HepG2 (cell line): Measurements from ENCODE around the gene SLC66A3. TPM values are rescaled to one million over a fixed set of nuclear protein-coding genes. Genes with fewer than 3 reads are reported as not detected.

Experiments
- ZFP36 ChIP-seq: fragments of 150-350 bp; IDR thresholded peaks from 2 replicates; pipeline ENCODE4 v1.6.1; 2018; ENCODE audit warnings: borderline replicate concordance, low read length, low read depth; ENCODE audit not compliant: partially characterized antibody
- ZNF724P ChIP-seq: sonication (generic); formaldehyde crosslinking; IDR thresholded peaks from 2 replicates; pipeline ENCODE4 v1.8.0; 2022; ENCODE audit warnings: missing genetic modification reagents, borderline replicate concordance
- polyA plus RNA-seq, 8 experiments: library from polyadenylated mRNA; depleted of rRNA in 3 of 8; stranded (reverse) in 7 of 8; unstranded in 1 of 8; fragments of >200 nt; fragmentation: Illumina TruSeq in 4 of 8; extraction: Trizol in 4 of 8; gene quantifications; 2 replicates each; pipeline versions ENCODE4 v1.2.1 to v1.2.3, GENCODE V29; 2011 to 2016; ENCODE audit warnings: low read depth in 4 of 8, missing spikeins in 1 of 8, mixed read lengths in 1 of 8; ENCODE audit not compliant: insufficient read depth in 1 of 8
- total RNA-seq, 5 experiments: library from RNA; depleted of rRNA; stranded (reverse); fragments of >200 nt; fragmentation: Illumina TruSeq; extraction: Trizol; gene quantifications; 2 replicates each; pipeline ENCODE4 v1.2.3, GENCODE V29; 2016; ENCODE audit warnings: low read depth in 1 of 5
- TF ChIP-seq, protein P1 (sequence below): sonication (generic); formaldehyde crosslinking; IDR thresholded peaks from 2 replicates; pipeline ENCODE4 v1.8.0; 2022; ENCODE audit warnings: mild to moderate bottlenecking, missing genetic modification reagents, moderate library complexity
- TF ChIP-seq, protein P2 (sequence below): sonication (generic); formaldehyde crosslinking; IDR thresholded peaks from 2 replicates; pipeline ENCODE4 v1.8.1; 2023; ENCODE audit warnings: mild to moderate bottlenecking, missing genetic modification reagents
- TF ChIP-seq, protein P3 (sequence below): sonication (generic); formaldehyde crosslinking; IDR thresholded peaks from 2 replicates; pipeline ENCODE4 v1.4.0; 2020; ENCODE audit warnings: mild to moderate bottlenecking, missing genetic modification reagents
- TF ChIP-seq, protein P4 (sequence below): IDR thresholded peaks from 2 replicates; pipeline ENCODE4 v1.6.1; 2016; ENCODE audit warnings: low read depth, missing genetic modification reagents, missing compliant biosample characterization

Gene SLC66A3
- total and polyA plus RNA-seq, 2 of the 13 experiments (the other 11 are each of a cell fraction or from before 2014, with no cell fraction given) = 2.2 to 3.7 TPM

DNA sequence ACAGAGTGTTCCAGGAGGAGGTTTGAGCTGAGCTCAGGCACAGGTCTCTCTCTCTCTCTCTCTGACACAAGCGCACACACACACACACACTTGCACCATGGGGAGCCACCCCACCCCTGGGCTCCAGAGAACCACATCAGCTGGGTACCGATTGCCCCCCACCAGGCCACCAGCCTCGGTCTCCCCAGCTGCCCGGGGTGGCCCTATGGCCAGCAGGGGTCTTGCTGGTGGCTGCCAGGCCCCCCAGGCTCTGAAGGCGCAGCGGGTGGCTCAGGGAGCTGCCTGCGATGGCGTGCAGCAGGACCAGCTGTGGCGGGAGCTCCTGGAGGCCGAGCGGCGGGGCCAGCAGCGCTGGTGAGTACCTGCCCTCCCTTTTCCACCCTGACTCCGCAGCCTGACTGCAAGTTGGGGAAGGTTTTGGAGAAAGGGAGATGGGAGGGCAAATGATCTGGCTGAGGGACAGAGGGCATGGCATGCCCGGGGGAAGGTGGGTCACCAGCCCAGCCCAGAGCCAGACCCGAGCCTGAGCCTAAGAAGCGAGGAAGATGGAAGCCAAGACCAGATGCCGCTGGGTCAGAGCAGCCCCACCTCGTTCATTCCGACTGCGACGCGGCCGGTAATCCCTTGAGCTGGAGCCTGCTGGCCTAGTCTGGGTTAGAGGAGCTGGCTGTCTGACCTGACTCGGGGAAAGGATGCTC lies 21.9 kb upstream of the SLC66A3 start (continued):
- TF ChIP-seq, protein P1, sequence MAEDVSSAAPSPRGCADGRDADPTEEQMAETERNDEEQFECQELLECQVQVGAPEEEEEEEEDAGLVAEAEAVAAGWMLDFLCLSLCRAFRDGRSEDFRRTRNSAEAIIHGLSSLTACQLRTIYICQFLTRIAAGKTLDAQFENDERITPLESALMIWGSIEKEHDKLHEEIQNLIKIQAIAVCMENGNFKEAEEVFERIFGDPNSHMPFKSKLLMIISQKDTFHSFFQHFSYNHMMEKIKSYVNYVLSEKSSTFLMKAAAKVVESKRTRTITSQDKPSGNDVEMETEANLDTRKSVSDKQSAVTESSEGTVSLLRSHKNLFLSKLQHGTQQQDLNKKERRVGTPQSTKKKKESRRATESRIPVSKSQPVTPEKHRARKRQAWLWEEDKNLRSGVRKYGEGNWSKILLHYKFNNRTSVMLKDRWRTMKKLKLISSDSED = no peak
- TF ChIP-seq ZNF724P (no peak), ZFP36 (no peak)
- TF ChIP-seq, protein P2, sequence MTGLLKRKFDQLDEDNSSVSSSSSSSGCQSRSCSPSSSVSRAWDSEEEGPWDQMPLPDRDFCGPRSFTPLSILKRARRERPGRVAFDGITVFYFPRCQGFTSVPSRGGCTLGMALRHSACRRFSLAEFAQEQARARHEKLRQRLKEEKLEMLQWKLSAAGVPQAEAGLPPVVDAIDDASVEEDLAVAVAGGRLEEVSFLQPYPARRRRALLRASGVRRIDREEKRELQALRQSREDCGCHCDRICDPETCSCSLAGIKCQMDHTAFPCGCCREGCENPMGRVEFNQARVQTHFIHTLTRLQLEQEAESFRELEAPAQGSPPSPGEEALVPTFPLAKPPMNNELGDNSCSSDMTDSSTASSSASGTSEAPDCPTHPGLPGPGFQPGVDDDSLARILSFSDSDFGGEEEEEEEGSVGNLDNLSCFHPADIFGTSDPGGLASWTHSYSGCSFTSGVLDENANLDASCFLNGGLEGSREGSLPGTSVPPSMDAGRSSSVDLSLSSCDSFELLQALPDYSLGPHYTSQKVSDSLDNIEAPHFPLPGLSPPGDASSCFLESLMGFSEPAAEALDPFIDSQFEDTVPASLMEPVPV = no peak
- TF ChIP-seq, protein P3, sequence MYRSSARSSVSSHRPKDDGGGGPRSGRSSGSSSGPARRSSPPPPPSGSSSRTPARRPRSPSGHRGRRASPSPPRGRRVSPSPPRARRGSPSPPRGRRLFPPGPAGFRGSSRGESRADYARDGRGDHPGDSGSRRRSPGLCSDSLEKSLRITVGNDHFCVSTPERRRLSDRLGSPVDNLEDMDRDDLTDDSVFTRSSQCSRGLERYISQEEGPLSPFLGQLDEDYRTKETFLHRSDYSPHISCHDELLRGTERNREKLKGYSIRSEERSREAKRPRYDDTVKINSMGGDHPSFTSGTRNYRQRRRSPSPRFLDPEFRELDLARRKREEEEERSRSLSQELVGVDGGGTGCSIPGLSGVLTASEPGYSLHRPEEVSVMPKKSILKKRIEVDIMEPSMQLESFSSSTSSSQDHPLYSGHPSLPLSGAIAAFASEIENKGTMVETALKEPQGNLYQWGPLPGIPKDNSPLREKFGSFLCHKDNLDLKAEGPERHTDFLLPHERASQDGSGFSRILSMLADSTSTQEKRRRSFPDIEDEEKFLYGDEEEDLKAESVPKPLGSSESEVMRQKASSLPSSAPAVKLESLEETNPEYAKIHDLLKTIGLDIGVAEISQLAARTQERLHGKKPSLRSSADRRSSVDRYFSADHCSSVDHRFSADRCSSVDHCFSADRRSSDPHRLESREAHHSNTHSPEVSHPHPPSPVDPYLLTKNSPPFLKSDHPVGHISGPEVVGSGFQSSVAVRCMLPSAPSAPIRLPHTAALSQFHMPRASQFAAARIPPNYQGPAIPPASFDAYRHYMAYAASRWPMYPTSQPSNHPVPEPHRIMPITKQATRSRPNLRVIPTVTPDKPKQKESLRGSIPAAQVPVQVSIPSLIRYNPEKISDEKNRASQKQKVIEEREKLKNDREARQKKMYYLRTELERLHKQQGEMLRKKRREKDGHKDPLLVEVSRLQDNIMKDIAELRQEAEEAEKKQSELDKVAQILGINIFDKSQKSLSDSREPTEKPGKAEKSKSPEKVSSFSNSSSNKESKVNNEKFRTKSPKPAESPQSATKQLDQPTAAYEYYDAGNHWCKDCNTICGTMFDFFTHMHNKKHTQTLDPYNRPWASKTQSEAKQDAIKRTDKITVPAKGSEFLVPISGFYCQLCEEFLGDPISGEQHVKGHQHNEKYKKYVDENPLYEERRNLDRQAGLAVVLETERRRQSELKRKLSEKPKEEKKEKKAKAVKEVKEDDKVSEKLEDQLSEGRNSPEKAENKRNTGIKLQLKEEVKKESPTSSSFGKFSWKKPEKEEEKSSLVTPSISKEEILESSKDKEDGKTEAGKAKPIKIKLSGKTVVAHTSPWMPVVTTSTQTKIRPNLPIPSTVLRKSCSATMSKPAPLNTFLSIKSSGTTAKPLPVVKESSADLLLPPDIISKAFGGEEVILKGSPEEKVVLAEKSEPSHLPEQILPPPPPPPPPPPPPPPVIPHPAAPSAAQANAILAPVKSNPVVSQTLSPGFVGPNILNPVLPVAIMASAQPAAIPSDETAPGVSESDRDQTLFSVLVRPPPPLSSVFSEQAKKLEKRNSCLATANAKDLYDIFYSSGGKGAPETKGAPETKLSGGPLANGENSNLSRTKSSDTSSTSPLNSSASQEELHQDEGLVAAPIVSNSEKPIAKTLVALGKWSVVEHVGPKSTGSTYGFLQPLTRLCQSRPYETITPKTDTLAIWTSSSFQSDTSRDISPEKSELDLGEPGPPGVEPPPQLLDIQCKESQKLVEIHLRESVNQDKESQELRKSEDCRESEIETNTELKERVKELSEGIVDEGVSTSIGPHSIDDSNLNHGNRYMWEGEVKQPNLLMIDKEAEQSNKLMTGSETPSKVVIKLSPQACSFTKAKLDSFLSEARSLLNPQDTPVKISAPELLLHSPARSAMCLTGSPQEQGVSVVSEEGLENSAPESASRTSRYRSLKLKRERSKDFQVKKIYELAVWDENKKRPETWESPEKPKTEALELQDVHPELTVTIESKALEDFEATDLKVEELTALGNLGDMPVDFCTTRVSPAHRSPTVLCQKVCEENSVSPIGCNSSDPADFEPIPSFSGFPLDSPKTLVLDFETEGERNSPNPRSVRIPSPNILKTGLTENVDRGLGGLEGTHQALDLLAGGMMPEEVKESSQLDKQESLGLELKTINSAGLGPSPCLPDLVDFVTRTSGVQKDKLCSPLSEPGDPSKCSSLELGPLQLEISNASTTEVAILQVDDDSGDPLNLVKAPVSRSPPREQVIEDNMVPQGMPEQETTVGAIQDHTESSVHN (CRISPR knock-in tag) = no peak
- TF ChIP-seq, protein P4, sequence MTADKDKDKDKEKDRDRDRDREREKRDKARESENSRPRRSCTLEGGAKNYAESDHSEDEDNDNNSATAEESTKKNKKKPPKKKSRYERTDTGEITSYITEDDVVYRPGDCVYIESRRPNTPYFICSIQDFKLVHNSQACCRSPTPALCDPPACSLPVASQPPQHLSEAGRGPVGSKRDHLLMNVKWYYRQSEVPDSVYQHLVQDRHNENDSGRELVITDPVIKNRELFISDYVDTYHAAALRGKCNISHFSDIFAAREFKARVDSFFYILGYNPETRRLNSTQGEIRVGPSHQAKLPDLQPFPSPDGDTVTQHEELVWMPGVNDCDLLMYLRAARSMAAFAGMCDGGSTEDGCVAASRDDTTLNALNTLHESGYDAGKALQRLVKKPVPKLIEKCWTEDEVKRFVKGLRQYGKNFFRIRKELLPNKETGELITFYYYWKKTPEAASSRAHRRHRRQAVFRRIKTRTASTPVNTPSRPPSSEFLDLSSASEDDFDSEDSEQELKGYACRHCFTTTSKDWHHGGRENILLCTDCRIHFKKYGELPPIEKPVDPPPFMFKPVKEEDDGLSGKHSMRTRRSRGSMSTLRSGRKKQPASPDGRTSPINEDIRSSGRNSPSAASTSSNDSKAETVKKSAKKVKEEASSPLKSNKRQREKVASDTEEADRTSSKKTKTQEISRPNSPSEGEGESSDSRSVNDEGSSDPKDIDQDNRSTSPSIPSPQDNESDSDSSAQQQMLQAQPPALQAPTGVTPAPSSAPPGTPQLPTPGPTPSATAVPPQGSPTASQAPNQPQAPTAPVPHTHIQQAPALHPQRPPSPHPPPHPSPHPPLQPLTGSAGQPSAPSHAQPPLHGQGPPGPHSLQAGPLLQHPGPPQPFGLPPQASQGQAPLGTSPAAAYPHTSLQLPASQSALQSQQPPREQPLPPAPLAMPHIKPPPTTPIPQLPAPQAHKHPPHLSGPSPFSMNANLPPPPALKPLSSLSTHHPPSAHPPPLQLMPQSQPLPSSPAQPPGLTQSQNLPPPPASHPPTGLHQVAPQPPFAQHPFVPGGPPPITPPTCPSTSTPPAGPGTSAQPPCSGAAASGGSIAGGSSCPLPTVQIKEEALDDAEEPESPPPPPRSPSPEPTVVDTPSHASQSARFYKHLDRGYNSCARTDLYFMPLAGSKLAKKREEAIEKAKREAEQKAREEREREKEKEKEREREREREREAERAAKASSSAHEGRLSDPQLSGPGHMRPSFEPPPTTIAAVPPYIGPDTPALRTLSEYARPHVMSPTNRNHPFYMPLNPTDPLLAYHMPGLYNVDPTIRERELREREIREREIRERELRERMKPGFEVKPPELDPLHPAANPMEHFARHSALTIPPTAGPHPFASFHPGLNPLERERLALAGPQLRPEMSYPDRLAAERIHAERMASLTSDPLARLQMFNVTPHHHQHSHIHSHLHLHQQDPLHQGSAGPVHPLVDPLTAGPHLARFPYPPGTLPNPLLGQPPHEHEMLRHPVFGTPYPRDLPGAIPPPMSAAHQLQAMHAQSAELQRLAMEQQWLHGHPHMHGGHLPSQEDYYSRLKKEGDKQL = 0 out of 2 replicates have a peak, but pooled peaks have one; percentile 10
